ENCODE measurements around the gene SPOCK1. TPM values are rescaled to one million over a fixed set of nuclear protein-coding genes. Genes with fewer than 3 reads are reported as not detected.

Gene SPOCK1
- total and polyA plus RNA-seq, 3 donors from 2014 or later = 63.8 to 111 (median 101) TPM

DNA sequence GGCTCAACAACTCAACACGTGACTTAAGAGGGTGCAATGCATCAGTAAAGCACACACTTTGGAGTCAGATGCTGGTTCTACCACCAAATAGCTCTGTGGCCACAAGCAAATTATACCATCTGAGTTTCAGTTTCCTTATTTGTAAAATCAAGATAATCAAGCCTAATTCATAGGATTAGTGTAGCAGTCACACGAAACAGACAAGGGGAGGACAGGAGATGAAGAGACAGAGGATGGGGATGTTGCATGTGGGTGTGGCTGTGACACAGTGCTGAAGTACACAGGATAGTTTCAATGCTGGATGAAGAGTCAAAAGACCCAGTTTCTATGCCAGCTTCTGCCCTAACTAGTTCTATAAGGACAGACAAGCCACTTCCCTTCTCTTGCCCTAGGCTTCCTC lies 60.2 kb downstream of the SPOCK1 start:
- no peak overlapping the region for H3K27ac ChIP-seq
- intact Hi-C loops (cut with DNase I; ENCODE audit: low total_unique reads) = no loop called here
- no peak for DNase-seq
- no peaks in the 10 kb centered on the region for H3K9me3 ChIP-seq
- H3K4me3 ChIP-seq = no peak overlapping the region
- WGBS, 2 donors = 79 to 90% methylated on average over 2 of the region's 2 CpGs
- no peaks in the 10 kb centered on the region for H3K27me3 ChIP-seq
- H3K36me3 ChIP-seq (ENCODE audit: low read depth, missing control alignments) = no peaks in the 10 kb centered on the region
- H3K4me1 ChIP-seq = no peaks in the 10 kb centered on the region
- TF ChIP-seq CTCF (IDR thresholded peaks at IDR 0.05) = no peak
- TF ChIP-seq POLR2A (IDR thresholded peaks at IDR 0.05) = no peak

- DNase-seq = no peak
- intact Hi-C loops (cut with DNase I; ENCODE audit: low total_unique reads) = no loop called here
- 75 to 83% methylated on average over 1 of the region's 1 CpG for WGBS, 2 donors
- H3K27me3 ChIP-seq = no peaks in the 10 kb centered on the region
- H3K4me1 ChIP-seq = no peaks in the 10 kb centered on the region
- no peak overlapping the region for H3K27ac ChIP-seq
- H3K9me3 ChIP-seq = no peaks in the 10 kb centered on the region
- H3K4me3 ChIP-seq = no peak overlapping the region
- no peaks in the 10 kb centered on the region for H3K36me3 ChIP-seq (ENCODE audit: low read depth, missing control alignments)
- no peak for TF ChIP-seq CTCF (IDR thresholded peaks at IDR 0.05)
- TF ChIP-seq POLR2A (IDR thresholded peaks at IDR 0.05) = no peak
Observed at GRCh38 chr5:137437774-137438173, 61.4 kb downstream of the SPOCK1 start.

- TF ChIP-seq POLR2A (IDR thresholded peaks at IDR 0.05) (no peak), CTCF (IDR thresholded peaks at IDR 0.05) (no peak)
- DNase-seq = no peak
- Histone ChIP-seq H3K9me3 (no peaks in the 10 kb centered on the region), H3K4me1 (no peaks in the 10 kb centered on the region), H3K27ac (no peak overlapping the region), H3K27me3 (no peaks in the 10 kb centered on the region), H3K4me3 (no peak overlapping the region), H3K36me3 (ENCODE audit: low read depth, missing control alignments) (no peaks in the 10 kb centered on the region)
- intact Hi-C loops (cut with DNase I; ENCODE audit: low total_unique reads) = no loop called here
- WGBS, 2 donors = 65 to 78% methylated on average over 2 of the region's 2 CpGs
Observed at GRCh38 chr5:137433539-137433938, 65.6 kb downstream of the SPOCK1 start.

DNA sequence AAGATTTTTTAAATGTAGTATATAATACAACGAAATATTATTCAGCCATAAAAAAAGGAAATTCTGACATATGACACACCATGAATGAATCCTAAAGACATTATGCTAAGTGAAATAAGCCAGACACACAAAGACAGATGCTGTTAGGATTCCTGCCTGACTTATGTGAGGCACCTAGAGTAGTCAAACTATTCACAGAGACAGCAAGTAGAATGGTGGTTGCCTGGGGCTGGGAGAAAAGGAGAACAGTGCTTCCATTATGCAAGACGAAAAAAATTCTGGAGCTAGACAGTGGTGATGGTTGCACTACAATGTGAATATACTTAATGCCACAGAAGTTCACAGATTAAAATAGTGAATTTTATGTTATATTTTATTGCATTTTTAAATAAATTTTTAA lies 66.8 kb downstream of the SPOCK1 start:
- Histone ChIP-seq H3K36me3 (ENCODE audit: low read depth, missing control alignments) (no peaks in the 10 kb centered on the region), H3K4me3 (no peak overlapping the region), H3K27ac (no peak overlapping the region), H3K27me3 (no peaks in the 10 kb centered on the region), H3K4me1 (no peaks in the 10 kb centered on the region), H3K9me3 (no peaks in the 10 kb centered on the region)
- no peak for DNase-seq
- no peak for TF ChIP-seq POLR2A (IDR thresholded peaks at IDR 0.05)
- no peak for TF ChIP-seq CTCF (IDR thresholded peaks at IDR 0.05)
- 46 to 48% methylated on average over 2 of the region's 2 CpGs for WGBS, 2 donors
- intact Hi-C loops (cut with DNase I; ENCODE audit: low total_unique reads) = no loop called here

GRCh38 chr5:137431051-137431450 lies 68.1 kb downstream of the SPOCK1 start:
- TF ChIP-seq CTCF (IDR thresholded peaks at IDR 0.05) = no peak
- TF ChIP-seq POLR2A (IDR thresholded peaks at IDR 0.05) = no peak
- DNase-seq = no peak
- Histone ChIP-seq H3K36me3 (ENCODE audit: low read depth, missing control alignments) (no peaks in the 10 kb centered on the region), H3K27me3 (no peaks in the 10 kb centered on the region), H3K4me1 (no peaks in the 10 kb centered on the region), H3K9me3 (no peaks in the 10 kb centered on the region), H3K27ac (no peak overlapping the region), H3K4me3 (no peak overlapping the region)
- WGBS, 2 donors = 35 to 43% methylated on average over 2 of the region's 2 CpGs
- intact Hi-C loops (cut with DNase I; ENCODE audit: low total_unique reads) = no loop called here
